Sigmoid colon (tissue), 4 donors: ENCODE measurements around the gene DCC.

Experiments used
- EP300 ChIP-seq, 4 donors: sonication (generic); formaldehyde crosslinking; IDR thresholded peaks; one replicate each; pipeline ENCODE4 v1.6.1; 2017; ENCODE audit warnings: antibody characterized with exemption in 4 of 4
- POLR2A ChIP-seq, 2 donors: fragments of 450-650 bp; IDR thresholded peaks; one replicate each; pipeline ENCODE4 v1.6.1; 2016; ENCODE audit warnings: antibody characterized with exemption in 2 of 2, mild to moderate bottlenecking in 2 of 2, moderate library complexity in 2 of 2
- POLR2AphosphoS5 ChIP-seq, 4 donors: sonication (generic); formaldehyde crosslinking; IDR thresholded peaks; one replicate each; pipeline ENCODE4 v1.6.1; 2017; ENCODE audit warnings: antibody characterized with exemption in 4 of 4
- TF ChIP-seq, protein P1 (sequence below), 4 experiments: fragments of 450-650 bp in 3 of 4; fragments of 200-600 bp in 1 of 4; IDR thresholded peaks; one replicate each; pipeline ENCODE4 v1.5.1; 2016 to 2019; ENCODE audit warnings: antibody characterized with exemption in 4 of 4, mild to moderate bottlenecking in 3 of 4, moderate library complexity in 2 of 4

DNA sequence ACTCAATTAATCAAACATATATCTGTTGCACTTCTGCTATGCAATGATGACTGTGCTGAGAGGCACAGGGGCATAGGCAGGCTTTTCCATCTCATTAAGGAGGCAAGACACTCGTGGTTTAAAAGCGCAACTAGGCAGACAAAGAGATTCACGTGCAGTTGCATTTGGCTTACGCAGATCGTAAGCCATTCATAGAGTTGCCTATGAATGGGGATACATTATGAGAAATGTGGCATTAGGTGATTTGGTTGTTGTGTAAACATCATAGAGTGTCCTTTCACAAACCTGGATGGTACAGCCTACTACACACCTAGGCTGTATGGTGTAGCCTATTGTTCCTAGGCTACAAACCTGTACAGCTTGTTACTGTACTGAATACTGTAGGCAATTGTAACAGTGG is 284.7 kb downstream of the DCC start:
- TF ChIP-seq POLR2A (IDR thresholded peaks at IDR 0.05) (no peak), POLR2AphosphoS5 (IDR thresholded peaks at IDR 0.05) (no peak), EP300 (IDR thresholded peaks at IDR 0.05) (no peak)
- TF ChIP-seq, protein P1, sequence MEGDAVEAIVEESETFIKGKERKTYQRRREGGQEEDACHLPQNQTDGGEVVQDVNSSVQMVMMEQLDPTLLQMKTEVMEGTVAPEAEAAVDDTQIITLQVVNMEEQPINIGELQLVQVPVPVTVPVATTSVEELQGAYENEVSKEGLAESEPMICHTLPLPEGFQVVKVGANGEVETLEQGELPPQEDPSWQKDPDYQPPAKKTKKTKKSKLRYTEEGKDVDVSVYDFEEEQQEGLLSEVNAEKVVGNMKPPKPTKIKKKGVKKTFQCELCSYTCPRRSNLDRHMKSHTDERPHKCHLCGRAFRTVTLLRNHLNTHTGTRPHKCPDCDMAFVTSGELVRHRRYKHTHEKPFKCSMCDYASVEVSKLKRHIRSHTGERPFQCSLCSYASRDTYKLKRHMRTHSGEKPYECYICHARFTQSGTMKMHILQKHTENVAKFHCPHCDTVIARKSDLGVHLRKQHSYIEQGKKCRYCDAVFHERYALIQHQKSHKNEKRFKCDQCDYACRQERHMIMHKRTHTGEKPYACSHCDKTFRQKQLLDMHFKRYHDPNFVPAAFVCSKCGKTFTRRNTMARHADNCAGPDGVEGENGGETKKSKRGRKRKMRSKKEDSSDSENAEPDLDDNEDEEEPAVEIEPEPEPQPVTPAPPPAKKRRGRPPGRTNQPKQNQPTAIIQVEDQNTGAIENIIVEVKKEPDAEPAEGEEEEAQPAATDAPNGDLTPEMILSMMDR (IDR thresholded peaks at IDR 0.05), result no peak
